ENCODE data around the gene TCERG1L. TPM values are rescaled to one million over a fixed set of nuclear protein-coding genes. Genes with fewer than 3 reads are reported as not detected.

TCERG1L gene
- total and polyA plus RNA-seq, 4 donors, result 0.02 to 0.09 (median 0.08) TPM; not detected in 1

- H3K9ac ChIP-seq (ENCODE audit: insufficient read depth in 1 of 2, low read length in 2 of 2), result no peak overlapping the region
- H3K9me3 ChIP-seq (ENCODE audit: control insufficient read depth in 4 of 4, insufficient read depth in 3 of 4, low read length in 3 of 4), result peaks cover 0 to 2% (median 0%) of the 10 kb centered on the region in 4 donors
- ATAC-seq (ENCODE audit: insufficient read depth, low FRiP score), result no peak
- WGBS, 2 donors, result 87% methylated on average over 7 of the region's 7 CpGs
- H3K27ac ChIP-seq (ENCODE audit: low read depth in 1 of 2, low read length in 1 of 2), result no peak overlapping the region
- H3K36me3 ChIP-seq (ENCODE audit: control insufficient read depth in 4 of 4, insufficient read depth in 4 of 4, low read length in 4 of 4), result no peaks in the 10 kb centered on the region
- DNase-seq, result no peak
- H3K27me3 ChIP-seq (ENCODE audit: control insufficient read depth in 3 of 3, insufficient read depth in 3 of 3, low read length in 2 of 3), result peaks cover 0 to 3% (median 0%) of the 10 kb centered on the region in 3 donors
- TF ChIP-seq CTCF (IDR thresholded peaks at IDR 0.05; ENCODE audit: control extremely low read depth, extremely low read depth), result no peak
- H3K4me1 ChIP-seq (ENCODE audit: control insufficient read depth in 5 of 5, insufficient read depth in 5 of 5, low read length in 5 of 5), result peaks cover 0 to 11% (median 2%) of the 10 kb centered on the region in 5 donors
- H3K4me3 ChIP-seq, result no peak overlapping the region
These were observed 176.9 kb downstream of the TCERG1L start for GRCh38 chr10:131134651-131135050.

- Histone ChIP-seq H3K36me3 (ENCODE audit: control insufficient read depth in 4 of 4, insufficient read depth in 4 of 4, low read length in 4 of 4) (no peaks in the 10 kb centered on the region), H3K9me3 (ENCODE audit: control insufficient read depth in 4 of 4, insufficient read depth in 3 of 4, low read length in 3 of 4) (peaks cover 0 to 2% (median 0%) of the 10 kb centered on the region in 4 donors), H3K4me1 (ENCODE audit: control insufficient read depth in 5 of 5, insufficient read depth in 5 of 5, low read length in 5 of 5) (peaks cover 0 to 11% (median 2%) of the 10 kb centered on the region in 5 donors), H3K27me3 (ENCODE audit: control insufficient read depth in 3 of 3, insufficient read depth in 3 of 3, low read length in 2 of 3) (no peaks in the 10 kb centered on the region), H3K27ac (ENCODE audit: low read depth in 1 of 2, low read length in 1 of 2) (no peak overlapping the region), H3K9ac (ENCODE audit: insufficient read depth in 1 of 2, low read length in 2 of 2) (no peak overlapping the region), H3K4me3 (no peak overlapping the region)
- no peak for TF ChIP-seq CTCF (IDR thresholded peaks at IDR 0.05; ENCODE audit: control extremely low read depth, extremely low read depth)
- WGBS, 2 donors, result 93 to 94% methylated on average over 7 of the region's 7 CpGs
- no peak for ATAC-seq (ENCODE audit: insufficient read depth, low FRiP score)
- DNase-seq, result no peak
These were observed 177.4 kb downstream of the TCERG1L start for GRCh38 chr10:131134001-131134576.

- no peak for ATAC-seq (ENCODE audit: insufficient read depth, low FRiP score)
- Histone ChIP-seq H3K27ac (ENCODE audit: low read depth in 1 of 2, low read length in 1 of 2) (no peak overlapping the region), H3K27me3 (ENCODE audit: control insufficient read depth in 3 of 3, insufficient read depth in 3 of 3, low read length in 2 of 3) (no peaks in the 10 kb centered on the region), H3K9ac (ENCODE audit: insufficient read depth in 1 of 2, low read length in 2 of 2) (no peak overlapping the region), H3K9me3 (ENCODE audit: control insufficient read depth in 4 of 4, insufficient read depth in 3 of 4, low read length in 3 of 4) (peaks cover 0 to 2% (median 0%) of the 10 kb centered on the region in 4 donors), H3K4me1 (ENCODE audit: control insufficient read depth in 5 of 5, insufficient read depth in 5 of 5, low read length in 5 of 5) (peaks cover 0 to 11% (median 2%) of the 10 kb centered on the region in 5 donors), H3K36me3 (ENCODE audit: control insufficient read depth in 4 of 4, insufficient read depth in 4 of 4, low read length in 4 of 4) (no peaks in the 10 kb centered on the region), H3K4me3 (no peak overlapping the region)
- DNase-seq, result no peak
- 78 to 79% methylated on average over 8 of the region's 8 CpGs for WGBS, 2 donors
- no peak for TF ChIP-seq CTCF (IDR thresholded peaks at IDR 0.05; ENCODE audit: control extremely low read depth, extremely low read depth)
These were observed 178.8 kb downstream of the TCERG1L start for GRCh38 chr10:131132681-131133080.

Data from lung (tissue), 12 donors.